HCT116 (cell line): ENCODE results near the gene MAST4. TPM values are rescaled to one million over a fixed set of nuclear protein-coding genes. Genes with fewer than 3 reads are reported as not detected.

Experiments
- ATAC-seq: fragments of 200-7000 bp; cut with Tn5 transposase; 2 replicates; pipeline ENCODE4 v1.9.1; 2020; ENCODE audit warnings: mild to moderate bottlenecking, moderate library complexity
- BruUV-seq: library from RNA; stranded (reverse); fragments of 400-500 nt; replicated peaks from 2 replicates; lab custom pipeline; 2021; lab: Mats Ljungman, UMichigan
- CTCF ChIA-PET: fragments of 300-600 bp; sonication (Branson Sonifier 250); formaldehyde crosslinking; loops from one replicate; lab custom pipeline; 2021; ENCODE audit warnings: antibody characterized with exemption; lab: Charles Lee
- POLR2A ChIA-PET: fragments of 300-600, 350-600 bp; sonication (Branson Sonifier 250); formaldehyde crosslinking; loops from one replicate; lab custom pipeline; 2021; ENCODE audit warnings: antibody characterized with exemption; lab: Charles Lee
- RAD21 ChIA-PET, 2 experiments: fragments of 300-600 bp; sonication (Branson Sonifier 250); formaldehyde crosslinking; loops; one replicate each; lab custom pipeline; 2023; ENCODE audit warnings: low total read pairs in 2 of 2; ENCODE audit not compliant: uncharacterized antibody in 2 of 2, unreplicated experiment in 2 of 2, low non-redundant PET in 1 of 2; lab: Charles Lee
- DNase-seq: peaks from one replicate; pipeline ENCODE4 v3.0.0-alpha.2; 2010; ENCODE audit warnings: low read depth, low spot score
- H2AFZ ChIP-seq: fragments of 200-600 bp; shearing (Covaris generic), sonication (generic); 2 replicates; pipeline ENCODE4 v1.6.1; 2017; ENCODE audit warnings: low read depth, mixed run types, mixed read lengths, antibody characterized with exemption, low read length; ENCODE audit not compliant: poor library complexity, severe bottlenecking
- H3K27ac ChIP-seq: 2 replicates; pipeline ENCODE4 v1.5.1; 2012; ENCODE audit warnings: low read depth, low read length
- H3K27me3 ChIP-seq: fragments of 200-600 bp; sonication (generic); 2 replicates; pipeline ENCODE4 v1.6.1; 2016; ENCODE audit warnings: mixed run types, low read length, mixed read lengths; ENCODE audit not compliant: insufficient read depth
- H3K36me3 ChIP-seq, 2 experiments: fragments of 200-500 bp in 1 of 2; fragments of 200-600 bp in 1 of 2; sonication (Bioruptor generic) in 1 of 2; sonication (generic) in 1 of 2; 2 replicates each; pipeline versions ENCODE4 v1.5.1 to v1.6.1; 2014 to 2016; ENCODE audit warnings: low read length in 2 of 2, inconsistent platforms in 1 of 2, mixed read lengths in 1 of 2, mixed run types in 1 of 2; ENCODE audit not compliant: insufficient read depth in 2 of 2, control insufficient read depth in 1 of 2
- H3K4me1 ChIP-seq, 2 experiments: fragments of 200-600 bp in 1 of 2; sonication (generic) in 1 of 2; 2 replicates each; pipeline versions ENCODE4 v1.5.1 to v1.6.1; 2012 to 2017; ENCODE audit warnings: low read length in 2 of 2, inconsistent platforms in 1 of 2, mild to moderate bottlenecking in 1 of 2, mixed read lengths in 1 of 2, mixed run types in 1 of 2, moderate library complexity in 1 of 2; ENCODE audit not compliant: insufficient read depth in 2 of 2, control insufficient read depth in 1 of 2
- H3K4me2 ChIP-seq: fragments of 200-600 bp; sonication (generic); 2 replicates; pipeline ENCODE4 v1.6.1; 2017; ENCODE audit warnings: mixed run types, low read length, mixed read lengths
- H3K4me3 ChIP-seq, 2 experiments: fragments of 200-600 bp in 1 of 2; sonication (generic) in 1 of 2; replicated peaks in 1 of 2; 2 replicates each; pipeline ENCODE4 v1.5.1; 2011 to 2016; ENCODE audit warnings: low read length in 2 of 2, control low read depth in 1 of 2, low read depth in 1 of 2, mild to moderate bottlenecking in 1 of 2, mixed read lengths in 1 of 2, mixed run types in 1 of 2
- H3K79me2 ChIP-seq: fragments of 200-600 bp; sonication (generic); 2 replicates; pipeline ENCODE4 v1.6.1; 2017; ENCODE audit warnings: mild to moderate bottlenecking, mixed run types, low read length, moderate library complexity, mixed read lengths; ENCODE audit not compliant: insufficient read depth
- H3K9ac ChIP-seq: fragments of 200-600 bp; sonication (generic); 2 replicates; pipeline ENCODE4 v1.6.1; 2016; ENCODE audit warnings: low read length, mixed read lengths
- H3K9me2 ChIP-seq: fragments of 200-600 bp; sonication (generic), shearing (Covaris generic); 2 replicates; pipeline ENCODE4 v1.6.1; 2017; ENCODE audit warnings: mixed run types, mild to moderate bottlenecking, moderate library complexity; ENCODE audit not compliant: insufficient read depth
- H3K9me3 ChIP-seq, 2 experiments: fragments of 200-500 bp in 1 of 2; fragments of 200-600 bp in 1 of 2; sonication (Bioruptor generic) in 1 of 2; sonication (generic) in 1 of 2; 2 replicates each; pipeline ENCODE4 v1.6.1; 2014 to 2017; ENCODE audit warnings: low read length in 2 of 2, mixed read lengths in 2 of 2, inconsistent platforms in 1 of 2, low read depth in 1 of 2, mild to moderate bottlenecking in 1 of 2, mixed run types in 1 of 2, moderate library complexity in 1 of 2; ENCODE audit not compliant: control insufficient read depth in 1 of 2, insufficient read depth in 1 of 2
- H4K20me1 ChIP-seq: fragments of 200-600 bp; sonication (generic), shearing (Covaris generic); 2 replicates; pipeline ENCODE4 v1.6.1; 2017; ENCODE audit warnings: mixed run types, mild to moderate bottlenecking, moderate library complexity; ENCODE audit not compliant: insufficient read depth
- ATF3 ChIP-seq: IDR thresholded peaks from 2 replicates; pipeline ENCODE4 v1.6.1; 2012
- CTCF ChIP-seq, 3 experiments: fragments of 200-600 bp in 1 of 3; sonication (generic) in 1 of 3; IDR thresholded peaks in 2 of 3; conservative IDR thresholded peaks in 1 of 3; 2 replicates each; pipeline ENCODE4 v1.5.1; 2012 to 2017; ENCODE audit warnings: low read depth in 2 of 3, low read length in 2 of 3, antibody characterized with exemption in 1 of 3, borderline replicate concordance in 1 of 3, control low read depth in 1 of 3, mild to moderate bottlenecking in 1 of 3, mixed read lengths in 1 of 3, mixed run types in 1 of 3, moderate library complexity in 1 of 3; ENCODE audit not compliant: insufficient read depth in 1 of 3
- EGR1 ChIP-seq: IDR thresholded peaks from 2 replicates; pipeline ENCODE4 v1.6.1; 2012; ENCODE audit warnings: low read depth
- EZH2 ChIP-seq: fragments of 200-600 bp; sonication (generic); IDR thresholded peaks from 2 replicates; pipeline ENCODE4 v1.6.1; 2017; ENCODE audit warnings: antibody characterized with exemption, mixed run types
- EZH2phosphoT487 ChIP-seq: fragments of 200-600 bp; IDR thresholded peaks from 2 replicates; pipeline ENCODE4 v1.6.1; 2018; ENCODE audit warnings: antibody characterized with exemption, borderline replicate concordance
- FOSL1 ChIP-seq: IDR thresholded peaks from 2 replicates; pipeline ENCODE4 v1.6.1; 2012; ENCODE audit warnings: low read depth
- JUND ChIP-seq: IDR thresholded peaks from 2 replicates; pipeline ENCODE4 v1.6.1; 2012
- MAX ChIP-seq: IDR thresholded peaks from 2 replicates; pipeline ENCODE4 v1.6.1; 2012
- POLR2A ChIP-seq: IDR thresholded peaks from 2 replicates; pipeline ENCODE4 v1.7.0; 2011; ENCODE audit warnings: borderline replicate concordance; ENCODE audit not compliant: insufficient read depth, insufficient read length; ENCODE audit errors: extremely low read depth
- POLR2AphosphoS5 ChIP-seq: IDR thresholded peaks from 2 replicates; pipeline ENCODE4 v1.6.1; 2011; ENCODE audit warnings: mild to moderate bottlenecking, low read depth, low read length, moderate library complexity
- RAD21 ChIP-seq: IDR thresholded peaks from 2 replicates; pipeline ENCODE4 v1.6.1; 2012; ENCODE audit warnings: low read depth, mild to moderate bottlenecking
- REST ChIP-seq: IDR thresholded peaks from 2 replicates; pipeline ENCODE4 v1.6.1; 2012; ENCODE audit warnings: low read depth
- SIN3A ChIP-seq: IDR thresholded peaks from 2 replicates; pipeline ENCODE4 v1.6.1; 2012; ENCODE audit warnings: low read depth
- SP1 ChIP-seq: IDR thresholded peaks from 2 replicates; pipeline ENCODE4 v1.6.1; 2012; ENCODE audit warnings: low read depth
- TCF7L2 ChIP-seq: IDR thresholded peaks from 2 replicates; pipeline ENCODE4 v1.7.0; 2011; ENCODE audit warnings: borderline replicate concordance, inconsistent platforms; ENCODE audit not compliant: insufficient read depth, insufficient read length; ENCODE audit errors: extremely low read depth
- YY1 ChIP-seq: IDR thresholded peaks from 2 replicates; pipeline ENCODE4 v1.6.1; 2011; ENCODE audit warnings: low read length, low read depth, moderate library complexity, mild to moderate bottlenecking; ENCODE audit not compliant: insufficient replicate concordance; ENCODE audit errors: extremely low read depth
- ZFX ChIP-seq: fragments of 450-650 bp; IDR thresholded peaks from 2 replicates; pipeline ENCODE4 v1.6.1; 2017
- intact Hi-C: fragments of 100-400 bp; cut with micrococcal nuclease; formaldehyde crosslinking; loops from 2 replicates; pipeline ENCODE4 v1.10.0; 2022
- total RNA-seq: library from RNA; stranded (reverse); gene quantifications from one replicate; pipeline ENCODE4 v1.2.1, GENCODE V29; 2021; ENCODE audit not compliant: unreplicated experiment

MAST4 gene
- total RNA-seq, 1 experiment from 2014 or later = 1.1 TPM

GRCh38 chr5:66671305-66671704 lies 75.1 kb downstream of the MAST4 start:
- CTCF ChIA-PET = no interaction called here
- intact Hi-C loops = no loop called here
- ATAC-seq (no peak), DNase-seq (no peak)
- no peak for TF ChIP-seq JUND
- TF ChIP-seq, all 23 proteins: peak for 0
- Histone ChIP-seq H4K20me1 (no peaks in the 10 kb centered on the region), H3K9ac (no peak overlapping the region), H2AFZ (no peak overlapping the region), H3K4me3 (no peak overlapping the region), H3K27ac (no peak overlapping the region), H3K4me1 (no peaks in the 10 kb centered on the region), H3K36me3 (no peaks in the 10 kb centered on the region), H3K9me2 (no peaks in the 10 kb centered on the region), H3K4me2 (no peak overlapping the region), H3K9me3 (no peaks in the 10 kb centered on the region), H3K27me3 (peaks cover 77% of the 10 kb centered on the region), H3K79me2 (no peaks in the 10 kb centered on the region)
- ChIA-PET RAD21 (no interaction called here), POLR2A (no interaction called here)
- BruUV-seq = no TSS peak

- Histone ChIP-seq H3K9ac (no peak overlapping the region), H3K9me2 (no peaks in the 10 kb centered on the region), H3K27me3 (peaks cover 72% of the 10 kb centered on the region), H3K4me1 (no peaks in the 10 kb centered on the region), H3K4me3 (no peak overlapping the region), H3K27ac (no peak overlapping the region), H2AFZ (no peak overlapping the region), H3K36me3 (no peaks in the 10 kb centered on the region), H3K9me3 (no peaks in the 10 kb centered on the region), H3K4me2 (no peak overlapping the region), H3K79me2 (no peaks in the 10 kb centered on the region), H4K20me1 (no peaks in the 10 kb centered on the region)
- no peak for DNase-seq
- ChIA-PET RAD21 (no interaction called here), CTCF (no interaction called here), POLR2A (no interaction called here)
- BruUV-seq = no TSS peak
- ATAC-seq = no peak
- intact Hi-C loops = no loop called here
- TF ChIP-seq RAD21 = no peak
- TF ChIP-seq FOSL1 = no peak
- no peak for TF ChIP-seq YY1
- no peak for TF ChIP-seq REST
- TF ChIP-seq TCF7L2 = no peak
- no peak for TF ChIP-seq SIN3A
- no peak for TF ChIP-seq POLR2AphosphoS5
- no peak for TF ChIP-seq ATF3
- no peak for TF ChIP-seq MAX
- no peak for TF ChIP-seq POLR2A
- no peak for TF ChIP-seq EZH2phosphoT487
- no peak for TF ChIP-seq EGR1
- TF ChIP-seq SP1 = no peak
- no peak for TF ChIP-seq EZH2
- no peak for TF ChIP-seq CTCF (IDR thresholded peaks at IDR 0.05 in 2 of 3, conservative IDR thresholded peaks at IDR 0.05 in 1 of 3; ENCODE audit: borderline replicate concordance in 1 of 3, insufficient read depth in 1 of 3, low read depth in 2 of 3, low read length in 2 of 3)
- no peak for TF ChIP-seq ZFX
These were observed 78.6 kb downstream of the MAST4 start for GRCh38 chr5:66674802-66675201.
